H1 (cell line): Measurements from ENCODE around the gene ITGB4. TPM values are rescaled to one million over a fixed set of nuclear protein-coding genes. Genes with fewer than 3 reads are reported as not detected.

Experiments
- CTCF ChIA-PET: fragments of 300-600 bp; sonication (Branson Sonifier 250); formaldehyde crosslinking; loops from one replicate; lab custom pipeline; 2021; ENCODE audit not compliant: partially characterized antibody; lab: Charles Lee
- POLR2A ChIA-PET: fragments of 300-600 bp; sonication (Branson Sonifier 250); formaldehyde crosslinking; loops from one replicate; lab custom pipeline; 2021; ENCODE audit warnings: inconsistent platforms; ENCODE audit not compliant: partially characterized antibody; lab: Charles Lee
- DNase-seq, 2 experiments: peaks; one replicate each; pipeline versions ENCODE4 v3.0.0 to v3.0.0-alpha.2; 2010 to 2022; ENCODE audit warnings: low spot score in 2 of 2, low read depth in 1 of 2, mixed read lengths in 1 of 2
- FAIRE-seq: peaks from 2 replicates; lab custom pipeline; 2011; peaks lifted over from hg19 to GRCh38; lab: Jason Lieb, UNC
- H2AFZ ChIP-seq: 2 replicates; pipeline ENCODE4 v1.8.1; 2012; ENCODE audit warnings: low read length, inconsistent platforms
- H2AK5ac ChIP-seq: 2 replicates; pipeline ENCODE4 v1.6.1; 2013; ENCODE audit warnings: low read depth, low read length
- H2BK120ac ChIP-seq: replicated peaks from 2 replicates; pipeline ENCODE3; 2013; ENCODE audit warnings: low read depth, low read length, inconsistent platforms
- H2BK12ac ChIP-seq: 2 replicates; pipeline ENCODE4 v1.6.1; 2013; ENCODE audit warnings: low read depth, low read length
- H2BK15ac ChIP-seq: 2 replicates; pipeline ENCODE4 v1.6.1; 2013; ENCODE audit warnings: low read length
- H2BK20ac ChIP-seq: 2 replicates; pipeline ENCODE4 v1.6.1; 2013; ENCODE audit warnings: low read length
- H2BK5ac ChIP-seq: 2 replicates; pipeline ENCODE4 v1.6.1; 2013; ENCODE audit warnings: low read depth, low read length
- H3K14ac ChIP-seq: 2 replicates; pipeline ENCODE4 v1.6.1; 2013; ENCODE audit warnings: inconsistent platforms; ENCODE audit not compliant: insufficient read length
- H3K18ac ChIP-seq: 2 replicates; pipeline ENCODE4 v1.6.1; 2013; ENCODE audit warnings: low read length; ENCODE audit errors: extremely low read depth
- H3K23ac ChIP-seq: 2 replicates; pipeline ENCODE4 v1.6.1; 2013; ENCODE audit warnings: inconsistent platforms; ENCODE audit not compliant: insufficient read length
- H3K23me2 ChIP-seq: 2 replicates; pipeline ENCODE4 v1.6.1; 2013; ENCODE audit warnings: low read depth, low read length
- H3K27ac ChIP-seq: 2 replicates; pipeline ENCODE4 v1.6.1; 2011; ENCODE audit warnings: low read depth, low read length, inconsistent platforms
- H3K27me3 ChIP-seq, 4 experiments: replicated peaks in 1 of 4; 1 replicate in 1 of 4; 2 replicates in 3 of 4; pipeline versions ENCODE4 v1.6.1 to v1.8.1; 2011 to 2013; ENCODE audit warnings: low read length in 3 of 4, mild to moderate bottlenecking in 3 of 4, inconsistent platforms in 2 of 4, mixed read lengths in 2 of 4, moderate library complexity in 1 of 4; ENCODE audit not compliant: control insufficient read depth in 3 of 4, insufficient read depth in 3 of 4; ENCODE audit errors: extremely low read depth in 1 of 4
- H3K36me3 ChIP-seq, 4 experiments: 2 replicates each; pipeline versions ENCODE4 v1.6.1 to v1.8.1; 2011 to 2013; ENCODE audit warnings: mild to moderate bottlenecking in 4 of 4, low read length in 3 of 4, moderate library complexity in 2 of 4, control low read depth in 1 of 4, inconsistent platforms in 1 of 4; ENCODE audit not compliant: insufficient read depth in 4 of 4, control insufficient read depth in 2 of 4
- H3K4ac ChIP-seq: replicated peaks from 2 replicates; pipeline ENCODE3; 2013; ENCODE audit warnings: low read length, low read depth, mixed read lengths, inconsistent platforms; ENCODE audit not compliant: insufficient read length
- H3K4me1 ChIP-seq, 4 experiments: replicated peaks in 1 of 4; 1 replicate in 1 of 4; 2 replicates in 3 of 4; pipeline versions ENCODE4 v1.6.1 to v1.8.1; 2011 to 2013; ENCODE audit warnings: low read length in 3 of 4, inconsistent platforms in 2 of 4, mixed read lengths in 1 of 4; ENCODE audit not compliant: insufficient read depth in 4 of 4, control insufficient read depth in 3 of 4
- H3K4me2 ChIP-seq, 2 experiments: 2 replicates each; pipeline versions ENCODE4 v1.6.1 to v1.8.1; 2011 to 2013; ENCODE audit warnings: low read depth in 2 of 2, low read length in 2 of 2, control low read depth in 1 of 2, inconsistent platforms in 1 of 2, mild to moderate bottlenecking in 1 of 2; ENCODE audit not compliant: insufficient read depth in 1 of 2
- H3K4me3 ChIP-seq, 4 experiments: fragments of 200-600, 300-600 bp in 1 of 4; sonication (generic), shearing (Covaris generic), sonication (Bioruptor Twin) in 1 of 4; 2 replicates each; pipeline versions ENCODE4 v1.5.1 to v1.8.1; 2011 to 2016; ENCODE audit warnings: low read length in 4 of 4, low read depth in 3 of 4, control low read depth in 2 of 4, inconsistent platforms in 2 of 4, mild to moderate bottlenecking in 2 of 4, mixed read lengths in 1 of 4, moderate library complexity in 1 of 4; ENCODE audit not compliant: insufficient read depth in 2 of 4; ENCODE audit errors: extremely low read depth in 1 of 4
- H3K56ac ChIP-seq: replicated peaks from 2 replicates; pipeline ENCODE3; 2013; ENCODE audit warnings: low read depth, mild to moderate bottlenecking, mixed read lengths, low read length, inconsistent platforms; ENCODE audit not compliant: insufficient read length
- H3K79me1 ChIP-seq: 2 replicates; pipeline ENCODE4 v1.6.1; 2013; ENCODE audit warnings: low read depth, low read length, control low read depth
- H3K79me2 ChIP-seq, 2 experiments: 2 replicates each; pipeline versions ENCODE4 v1.6.1 to v1.8.1; 2012 to 2013; ENCODE audit warnings: low read length in 2 of 2, mild to moderate bottlenecking in 2 of 2, inconsistent platforms in 1 of 2; ENCODE audit not compliant: insufficient read depth in 2 of 2, control insufficient read depth in 1 of 2
- H3K9ac ChIP-seq, 4 experiments: replicated peaks in 1 of 4; 1 replicate in 1 of 4; 2 replicates in 3 of 4; pipeline versions ENCODE4 v1.6.1 to v1.8.1; 2011 to 2013; ENCODE audit warnings: low read depth in 3 of 4, low read length in 3 of 4, control low read depth in 2 of 4, mild to moderate bottlenecking in 2 of 4, moderate library complexity in 2 of 4, inconsistent platforms in 1 of 4; ENCODE audit errors: extremely low read depth in 1 of 4
- H3K9me3 ChIP-seq, 2 experiments: 2 replicates each; pipeline versions ENCODE4 v1.6.1 to v1.8.1; 2012 to 2013; ENCODE audit warnings: mild to moderate bottlenecking in 2 of 2, moderate library complexity in 2 of 2, control low read depth in 1 of 2, inconsistent platforms in 1 of 2, low read depth in 1 of 2, low read length in 1 of 2, mixed read lengths in 1 of 2; ENCODE audit not compliant: insufficient read depth in 2 of 2
- H4K20me1 ChIP-seq, 2 experiments: replicated peaks in 1 of 2; 2 replicates each; pipeline versions ENCODE3 to v1.8.1; 2011 to 2013; ENCODE audit warnings: inconsistent platforms in 2 of 2, low read length in 2 of 2, mild to moderate bottlenecking in 1 of 2; ENCODE audit not compliant: insufficient read depth in 2 of 2, control insufficient read depth in 1 of 2
- H4K5ac ChIP-seq: 2 replicates; pipeline ENCODE4 v1.6.1; 2013; ENCODE audit warnings: low read length, low read depth, mixed read lengths, inconsistent platforms; ENCODE audit not compliant: insufficient read length
- H4K8ac ChIP-seq: 2 replicates; pipeline ENCODE4 v1.8.0; 2013; ENCODE audit warnings: mild to moderate bottlenecking, moderate library complexity, low read length, inconsistent platforms; ENCODE audit not compliant: insufficient read depth; ENCODE audit errors: extremely low read depth
- H4K91ac ChIP-seq: replicated peaks from 2 replicates; pipeline ENCODE3; 2013; ENCODE audit warnings: low read length, mixed read lengths, inconsistent platforms; ENCODE audit not compliant: insufficient read length
- GABPA ChIP-seq: IDR thresholded peaks from 2 replicates; pipeline ENCODE4 v1.6.1; 2011; ENCODE audit warnings: mild to moderate bottlenecking, low read length, moderate library complexity, borderline replicate concordance; ENCODE audit not compliant: insufficient read depth
- JUND ChIP-seq: IDR thresholded peaks from 2 replicates; pipeline ENCODE4 v1.6.1; 2011; ENCODE audit warnings: mild to moderate bottlenecking, improper control_type of control experiment, low read length
- RXRA ChIP-seq: IDR thresholded peaks from 2 replicates; pipeline ENCODE4 v1.6.1; 2011; ENCODE audit warnings: low read depth, mild to moderate bottlenecking, low read length, moderate library complexity; ENCODE audit not compliant: insufficient read depth
- SAP30 ChIP-seq: fragments of 300-600 bp; sonication (generic); IDR thresholded peaks from 2 replicates; pipeline ENCODE4 v1.7.1; 2012; ENCODE audit warnings: low read length, moderate library complexity, mild to moderate bottlenecking, inconsistent platforms; ENCODE audit not compliant: insufficient read depth, insufficient replicate concordance
- WGBS, 2 experiments: shearing (Covaris generic) in 1 of 2; methylation state at CpG; one replicate each; pipeline versions ENCODE4 v1.1.6 to v1.1.7; 2013 to 2015; ENCODE audit warnings: low lambda C conversion rate in 2 of 2, mixed read lengths in 2 of 2, inconsistent platforms in 1 of 2, low coverage in 1 of 2, missing lambda C conversion rate in 1 of 2; ENCODE audit not compliant: insufficient replicate concordance in 2 of 2, insufficient coverage in 1 of 2, insufficient read length in 1 of 2; ENCODE audit errors: extremely low coverage in 1 of 2, missing lambda C conversion rate in 1 of 2; 5-methylcytosine and 5-hydroxymethylcytosine counted together
- polyA plus RNA-seq, 7 experiments: library from polyadenylated mRNA; depleted of rRNA in 3 of 7; stranded (reverse) in 5 of 7; unstranded in 2 of 7; fragments of >200 nt in 5 of 7; fragments of 200-250 nt in 2 of 7; gene quantifications; 1 replicate in 5 of 7; 2 replicates in 1 of 7; 4 replicates in 1 of 7; pipeline versions ENCODE4 v1.2.1 to v1.2.3, GENCODE V29; 2011 to 2013; ENCODE audit warnings: missing spikeins in 2 of 7, mixed read lengths in 2 of 7
- total RNA-seq: library from RNA; stranded (reverse); fragmentation: NEBNext Ultra II Directional; extraction: Animal tissue kit (Norgen Biotek cat#: 25700); gene quantifications from 2 replicates; pipeline ENCODE4 v1.2.1, GENCODE V29; 2021
- TF ChIP-seq, protein P1 (sequence below): IDR thresholded peaks from 2 replicates; pipeline ENCODE4 v1.6.1; 2011; ENCODE audit warnings: low read depth, mild to moderate bottlenecking, low read length; ENCODE audit not compliant: insufficient read depth

The ITGB4 gene
- total and polyA plus RNA-seq, 2 of the 8 experiments (the other 6 are each of a cell fraction or from before 2014, with no cell fraction given): 5.2 to 5.6 TPM

- H2AK5ac ChIP-seq: no peak overlapping the region
- H3K4ac ChIP-seq: no peak overlapping the region
- no peak overlapping the region for H3K27ac ChIP-seq
- no peak overlapping the region for H3K18ac ChIP-seq
- H3K36me3 ChIP-seq: no peaks in the 10 kb centered on the region
- ChIA-PET POLR2A (interaction anchor here (1.2 to 1.4 kb wide), 2 partner anchors 26 to 67 kb away, joined by 3 to 6 read pairs; a partner anchor contains a TSS), CTCF (interaction anchor here (0.6 to 1.3 kb wide), 4 partner anchors 39 to 80 kb away, joined by 3 to 4 read pairs (median 4); partner anchors contain the start of gene SMIM5)
- H2AFZ ChIP-seq: no peak overlapping the region
- H2BK15ac ChIP-seq: no peak overlapping the region
- H4K8ac ChIP-seq: no peak overlapping the region
- H3K79me2 ChIP-seq: no peaks in the 10 kb centered on the region
- no peak overlapping the region for H3K56ac ChIP-seq
- H3K9me3 ChIP-seq: no peaks in the 10 kb centered on the region
- no peaks in the 10 kb centered on the region for H3K4me1 ChIP-seq
- FAIRE-seq (no peak), DNase-seq (no peak)
- H4K91ac ChIP-seq: no peak overlapping the region
- no peak overlapping the region for H2BK120ac ChIP-seq
- H3K4me2 ChIP-seq: no peak overlapping the region
- no peak overlapping the region for H2BK20ac ChIP-seq
- H3K27me3 ChIP-seq: no peaks in the 10 kb centered on the region
- 80% methylated on average over 2 of the region's 2 CpGs; no CpG with 5 or more reads in 1 of the 2 experiments for WGBS, 2 experiments
- H2BK5ac ChIP-seq: no peak overlapping the region
- H4K20me1 ChIP-seq: no peaks in the 10 kb centered on the region
- H3K9ac ChIP-seq: no peak overlapping the region
- H3K79me1 ChIP-seq: no peaks in the 10 kb centered on the region
- H3K23me2 ChIP-seq: no peaks in the 10 kb centered on the region
- no peak overlapping the region for H4K5ac ChIP-seq
- no peak overlapping the region for H3K4me3 ChIP-seq
- H2BK12ac ChIP-seq: no peak overlapping the region
- no peak overlapping the region for H3K14ac ChIP-seq
- H3K23ac ChIP-seq: no peak overlapping the region
- no peak for TF ChIP-seq JUND
- no peak for TF ChIP-seq GABPA
- no peak for TF ChIP-seq SAP30
- no peak for TF ChIP-seq RXRA
- TF ChIP-seq, protein P1, sequence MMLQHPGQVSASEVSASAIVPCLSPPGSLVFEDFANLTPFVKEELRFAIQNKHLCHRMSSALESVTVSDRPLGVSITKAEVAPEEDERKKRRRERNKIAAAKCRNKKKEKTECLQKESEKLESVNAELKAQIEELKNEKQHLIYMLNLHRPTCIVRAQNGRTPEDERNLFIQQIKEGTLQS: no peak
Measured at GRCh38 chr17:75712446-75712845, 8.8 kb upstream of the ITGB4 start.
